Stomach smooth muscle (tissue), 2 donors: ENCODE data around the gene KSR1.

Experiments used
- H3K27ac ChIP-seq: one replicate; pipeline ENCODE4 v1.7.0; 2013; ENCODE audit warnings: mild to moderate bottlenecking, low read length, inconsistent platforms
- H3K27me3 ChIP-seq, 2 donors: one replicate each; pipeline ENCODE4 v1.7.0; 2013; ENCODE audit warnings: low read length in 2 of 2; ENCODE audit not compliant: insufficient read depth in 2 of 2, control insufficient read depth in 1 of 2
- H3K36me3 ChIP-seq, 2 donors: one replicate each; pipeline ENCODE4 v1.7.0; 2013; ENCODE audit warnings: low read length in 2 of 2; ENCODE audit not compliant: control insufficient read depth in 2 of 2, insufficient read depth in 2 of 2
- H3K4me1 ChIP-seq: one replicate; pipeline ENCODE4 v1.7.0; 2013; ENCODE audit warnings: low read length; ENCODE audit not compliant: control insufficient read depth, insufficient read depth
- H3K4me3 ChIP-seq, 2 donors: one replicate each; pipeline ENCODE4 v1.7.0; 2013; ENCODE audit warnings: low read length in 2 of 2
- H3K9ac ChIP-seq, 2 donors: one replicate each; pipeline ENCODE4 v1.7.0; 2013; ENCODE audit warnings: low read length in 2 of 2, mild to moderate bottlenecking in 1 of 2
- H3K9me3 ChIP-seq, 2 donors: one replicate each; pipeline ENCODE4 v1.7.0; 2013; ENCODE audit warnings: low read length in 2 of 2; ENCODE audit not compliant: control insufficient read depth in 2 of 2
- donor health status: healthy.
- donor health status: Pancreatic carcinoma.

The KSR1 gene

DNA sequence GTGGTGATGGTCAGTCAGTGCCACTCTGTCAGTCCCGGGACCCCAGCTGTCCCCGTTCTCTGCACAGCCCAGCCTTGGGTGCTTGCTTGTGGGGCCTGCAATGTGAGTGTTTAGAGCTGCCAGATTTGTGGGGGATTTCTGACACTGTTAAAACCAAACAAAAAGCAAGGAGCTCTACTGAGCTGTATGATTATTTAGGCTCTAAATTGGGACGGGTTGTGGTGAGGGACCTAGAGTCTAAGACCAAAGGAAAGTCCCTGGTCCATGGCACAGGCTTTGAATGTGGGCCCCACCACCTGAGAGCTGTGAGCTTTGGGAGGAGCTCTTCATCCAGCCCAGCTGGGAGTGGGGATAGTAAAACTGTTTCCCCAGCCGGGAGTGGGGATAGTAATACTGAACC is 63.3 kb downstream of the KSR1 start:
- H3K36me3 ChIP-seq = no peaks in the 10 kb centered on the region
- H3K27me3 ChIP-seq = no peaks in the 10 kb centered on the region
- H3K4me3 ChIP-seq = no peak overlapping the region
- no peak overlapping the region for H3K27ac ChIP-seq
- no peaks in the 10 kb centered on the region for H3K9me3 ChIP-seq
- no peak overlapping the region for H3K9ac ChIP-seq
- H3K4me1 ChIP-seq = peaks cover 20% of the 10 kb centered on the region

DNA sequence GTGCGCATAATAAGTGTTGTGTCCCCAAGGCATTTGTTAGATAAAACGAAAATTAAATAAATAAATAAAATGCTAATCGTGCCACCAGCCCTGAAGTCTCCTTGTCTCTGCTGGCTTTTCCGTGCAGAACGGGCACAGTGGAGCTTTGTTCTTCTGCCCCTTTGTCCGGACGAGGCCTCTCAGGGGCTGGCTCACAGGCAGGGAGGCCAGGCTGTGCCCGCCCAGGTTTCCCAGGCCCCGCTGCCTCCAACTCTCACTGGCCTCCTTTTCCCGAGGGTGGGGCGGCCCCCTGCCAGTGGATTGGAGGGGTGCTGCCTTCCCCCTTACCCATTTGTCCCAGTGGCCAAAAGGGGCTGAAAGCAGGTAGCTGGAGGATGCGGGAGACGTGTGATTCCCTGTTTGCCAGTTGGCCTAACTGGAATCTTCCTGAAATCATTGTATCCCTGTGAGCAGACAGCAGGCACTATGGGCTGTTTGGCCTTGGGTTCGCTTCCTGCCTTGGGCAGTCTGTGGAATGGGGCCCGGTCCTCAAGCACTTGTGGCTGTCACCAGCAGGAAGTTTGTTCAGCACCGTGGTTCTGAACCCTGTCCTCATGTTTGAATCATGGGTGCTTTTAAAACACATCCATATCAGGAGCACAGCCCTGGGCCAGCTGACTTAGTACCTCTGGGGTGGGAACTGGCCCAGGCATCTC is 64.4 kb downstream of the KSR1 start:
- H3K36me3 ChIP-seq = no peaks in the 10 kb centered on the region
- H3K9me3 ChIP-seq = no peaks in the 10 kb centered on the region
- no peak overlapping the region for H3K9ac ChIP-seq
- no peak overlapping the region for H3K4me3 ChIP-seq
- H3K27ac ChIP-seq = no peak overlapping the region
- peaks cover 24% of the 10 kb centered on the region for H3K4me1 ChIP-seq
- H3K27me3 ChIP-seq = no peaks in the 10 kb centered on the region

DNA sequence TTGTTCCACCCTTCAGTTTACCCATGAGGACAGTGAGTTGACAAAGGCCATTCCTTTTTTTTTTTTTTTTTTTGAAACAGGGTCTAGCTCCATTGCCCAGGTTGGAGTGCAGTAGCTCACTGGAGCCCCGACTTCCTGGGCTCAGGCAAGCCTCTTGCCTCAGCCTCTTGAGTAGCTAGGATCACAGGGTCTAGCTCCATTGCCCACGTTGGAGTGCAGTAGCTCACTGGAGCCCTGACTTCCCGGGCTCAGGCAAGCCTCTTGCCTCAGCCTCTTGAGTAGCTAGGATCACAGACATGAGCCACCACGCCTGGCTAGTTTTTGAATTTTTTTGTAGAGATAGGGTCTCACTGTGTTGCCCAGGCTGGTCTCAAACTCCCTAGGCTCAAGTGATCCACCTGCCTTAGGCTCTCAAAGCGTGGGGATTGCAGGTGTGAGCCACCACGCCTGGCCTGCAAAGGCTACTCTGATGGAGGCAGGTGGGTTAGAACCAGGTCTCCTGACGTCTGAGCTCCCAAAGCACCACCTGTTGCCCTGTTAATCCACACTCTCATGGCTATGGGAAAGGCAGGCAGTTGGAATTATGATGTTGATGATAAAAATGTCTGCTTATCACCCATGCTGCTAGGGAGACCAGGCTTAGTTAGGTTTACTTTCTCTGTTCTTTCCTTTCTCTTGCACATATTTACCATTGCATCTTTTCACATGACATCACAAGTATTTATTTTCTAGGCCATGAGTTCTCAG is 65.2 kb downstream of the KSR1 start:
- no peak overlapping the region for H3K9ac ChIP-seq
- H3K27ac ChIP-seq = no peak overlapping the region
- H3K9me3 ChIP-seq = no peaks in the 10 kb centered on the region
- H3K4me3 ChIP-seq = no peak overlapping the region
- H3K36me3 ChIP-seq = no peaks in the 10 kb centered on the region
- H3K27me3 ChIP-seq = no peaks in the 10 kb centered on the region
- H3K4me1 ChIP-seq = peaks cover 29% of the 10 kb centered on the region

DNA sequence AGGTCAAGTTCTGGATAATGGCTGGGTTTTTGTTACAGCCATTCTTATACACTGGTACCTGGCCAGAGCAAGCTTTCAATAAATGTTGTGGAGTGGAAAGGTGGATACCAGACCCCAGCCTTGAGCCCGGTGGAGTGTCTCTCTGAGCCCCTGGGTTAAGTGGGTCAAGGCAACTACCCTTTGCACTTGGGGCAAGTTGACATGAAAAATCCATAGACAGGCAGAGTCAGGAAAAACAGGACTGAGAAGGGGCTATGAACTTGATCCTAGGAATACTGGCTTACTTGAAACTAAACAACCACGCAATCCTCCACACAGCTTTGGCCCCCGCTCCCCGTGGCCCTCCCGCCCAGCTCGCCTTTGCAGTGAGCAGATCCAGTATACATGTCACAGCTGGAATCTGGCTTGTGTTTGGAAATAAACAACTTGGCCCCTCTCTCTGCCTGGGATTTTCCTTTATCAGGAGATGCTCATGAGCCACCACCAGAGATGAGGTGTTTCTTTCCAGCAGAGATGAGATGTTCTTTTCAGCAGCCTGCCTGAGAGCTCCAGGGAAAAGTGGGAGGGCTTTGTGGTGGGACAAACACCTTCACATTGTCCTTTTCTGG is 65.9 kb downstream of the KSR1 start:
- Histone ChIP-seq H3K27ac (no peak overlapping the region), H3K9ac (no peak overlapping the region), H3K4me1 (peaks cover 34% of the 10 kb centered on the region)

DNA sequence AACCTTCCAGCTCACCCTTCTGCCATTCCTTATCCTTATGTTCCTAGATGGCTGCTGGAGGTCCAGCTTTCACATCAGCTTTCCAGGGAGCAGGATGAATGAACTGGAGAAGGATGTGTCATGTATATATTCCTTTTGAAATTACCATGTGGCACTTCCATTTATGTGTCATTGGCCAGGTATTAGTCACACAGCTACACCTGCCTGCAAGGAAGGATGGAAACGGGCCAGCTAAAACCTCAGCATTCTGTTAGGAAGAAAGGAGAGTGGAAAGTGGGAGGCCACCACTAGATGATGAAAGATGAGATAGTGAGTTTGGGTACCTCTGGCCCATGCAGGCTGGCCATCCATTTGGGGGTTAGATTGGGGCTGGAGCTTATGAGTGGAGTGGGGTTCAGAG is 67.5 kb downstream of the KSR1 start:
- Histone ChIP-seq H3K4me1 (peaks cover 34% of the 10 kb centered on the region), H3K4me3 (no peak overlapping the region), H3K27me3 (no peaks in the 10 kb centered on the region), H3K36me3 (no peaks in the 10 kb centered on the region), H3K9ac (no peak overlapping the region), H3K27ac (no peak overlapping the region), H3K9me3 (no peaks in the 10 kb centered on the region)

More for the DNA sequence above, 65.9 kb downstream of the KSR1 start:
- H3K4me3 ChIP-seq = no peak overlapping the region
- no peaks in the 10 kb centered on the region for H3K9me3 ChIP-seq
- H3K36me3 ChIP-seq = no peaks in the 10 kb centered on the region
- no peaks in the 10 kb centered on the region for H3K27me3 ChIP-seq

DNA sequence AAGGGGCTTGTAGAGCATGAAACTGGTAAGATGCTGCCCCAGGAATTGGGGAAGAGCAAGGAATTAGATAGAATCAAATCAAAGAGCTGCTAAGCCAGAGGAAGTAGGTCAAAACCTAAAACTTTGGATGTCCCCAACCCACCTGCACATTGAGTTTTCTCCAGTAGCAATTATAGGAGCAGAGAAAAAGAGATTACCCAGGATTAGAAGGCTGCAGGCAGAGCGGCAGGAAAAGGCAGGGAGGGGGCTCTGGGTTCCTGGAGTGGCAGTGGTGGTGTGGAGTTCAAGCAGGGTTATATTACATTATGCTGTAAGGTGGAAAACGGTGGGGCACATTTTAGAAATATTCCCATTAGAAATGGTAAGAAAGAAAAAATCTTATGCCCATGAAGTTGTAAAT is 68.3 kb downstream of the KSR1 start:
- no peak overlapping the region for H3K27ac ChIP-seq
- H3K4me3 ChIP-seq = no peak overlapping the region
- H3K36me3 ChIP-seq = no peaks in the 10 kb centered on the region
- no peak overlapping the region for H3K9ac ChIP-seq
- no peaks in the 10 kb centered on the region for H3K9me3 ChIP-seq
- peaks cover 31% of the 10 kb centered on the region for H3K4me1 ChIP-seq
- H3K27me3 ChIP-seq = no peaks in the 10 kb centered on the region

DNA sequence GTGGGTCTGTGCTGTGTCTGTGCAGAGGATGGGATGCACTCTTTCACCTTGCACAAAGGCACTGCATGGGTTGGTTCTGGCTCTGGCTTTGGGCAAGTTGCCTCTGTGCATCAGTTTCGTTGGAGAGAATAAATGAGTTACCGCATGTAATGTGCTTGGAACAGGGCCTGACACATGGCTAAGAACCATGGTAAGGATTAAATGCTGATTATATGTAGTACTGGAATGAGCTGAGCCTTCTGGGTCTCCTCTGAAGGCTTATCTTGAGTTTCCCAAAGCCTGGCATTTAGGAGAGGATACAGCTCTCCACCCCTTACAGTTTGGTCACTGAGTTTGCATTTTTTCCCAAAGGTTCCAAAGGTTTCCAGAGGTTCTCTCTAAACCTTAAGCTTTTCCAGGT is 69.1 kb downstream of the KSR1 start:
- Histone ChIP-seq H3K9ac (no peak overlapping the region), H3K27ac (no peak overlapping the region), H3K9me3 (no peaks in the 10 kb centered on the region), H3K36me3 (no peaks in the 10 kb centered on the region), H3K4me1 (peaks cover 24% of the 10 kb centered on the region), H3K27me3 (no peaks in the 10 kb centered on the region), H3K4me3 (no peak overlapping the region)

DNA sequence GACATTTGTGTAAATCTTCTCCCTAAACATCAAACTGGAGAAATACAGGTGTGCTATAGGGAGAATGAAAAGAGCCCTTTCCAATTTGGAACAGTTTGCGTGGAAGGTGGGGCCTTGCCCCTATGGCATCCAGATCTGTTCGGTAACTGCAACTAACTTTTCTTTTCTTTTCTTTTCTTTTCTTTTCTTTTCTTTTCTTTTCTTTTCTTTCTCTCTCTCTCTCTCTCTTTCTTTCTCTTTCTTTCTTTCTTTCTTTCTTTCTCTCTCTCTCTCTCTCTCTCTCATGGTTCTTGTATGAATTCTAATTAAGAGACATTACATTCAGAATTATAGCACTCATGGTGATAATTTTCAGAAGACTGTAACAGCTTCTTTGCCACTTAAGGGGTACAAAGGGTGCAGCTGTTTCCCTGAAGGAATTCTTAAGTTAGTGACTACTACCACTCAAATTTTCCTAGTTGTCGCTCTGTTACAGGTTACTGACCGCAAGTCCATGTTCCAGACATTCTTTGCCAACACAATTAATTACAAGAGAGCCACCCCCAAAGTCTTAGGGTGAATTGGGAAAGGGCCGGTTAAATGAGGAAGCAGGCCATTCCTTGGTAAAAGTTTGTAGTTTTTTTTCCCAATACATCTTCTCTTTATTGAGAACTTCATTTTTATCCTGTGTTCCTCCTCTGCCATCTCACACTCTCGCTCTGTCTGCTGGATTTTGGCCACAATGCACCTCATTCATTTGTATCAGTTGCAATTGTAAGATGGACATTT is 69.8 kb downstream of the KSR1 start:
- no peaks in the 10 kb centered on the region for H3K36me3 ChIP-seq

DNA sequence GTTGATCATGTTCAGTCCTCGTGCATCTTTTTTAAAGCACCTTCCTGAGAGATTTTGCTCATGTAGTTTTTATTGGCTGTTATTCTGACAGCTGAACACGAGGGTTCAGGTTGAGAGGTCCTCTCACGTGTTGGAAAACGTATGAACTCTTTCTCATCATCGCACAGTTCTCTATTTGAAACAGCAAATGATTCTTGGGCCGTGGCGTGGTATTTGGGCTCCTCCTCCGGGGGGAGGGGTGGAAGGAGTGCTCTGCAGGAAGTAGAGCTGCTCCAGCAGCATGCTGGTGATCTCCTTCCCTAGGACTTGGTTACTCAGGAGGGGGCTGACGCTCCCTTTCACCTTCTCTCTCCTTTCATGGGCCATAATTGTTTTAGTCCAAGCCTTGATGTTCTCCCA is 70.4 kb downstream of the KSR1 start:
- Histone ChIP-seq H3K4me3 (no peak overlapping the region), H3K9ac (no peak overlapping the region), H3K36me3 (no peaks in the 10 kb centered on the region), H3K4me1 (peaks cover 24% of the 10 kb centered on the region), H3K27me3 (no peaks in the 10 kb centered on the region), H3K9me3 (no peaks in the 10 kb centered on the region), H3K27ac (no peak overlapping the region)

More for the DNA sequence above, 69.8 kb downstream of the KSR1 start:
- no peaks in the 10 kb centered on the region for H3K9me3 ChIP-seq
- no peaks in the 10 kb centered on the region for H3K27me3 ChIP-seq
- H3K4me3 ChIP-seq = no peak overlapping the region
- H3K4me1 ChIP-seq = peaks cover 21% of the 10 kb centered on the region
- H3K27ac ChIP-seq = no peak overlapping the region
- no peak overlapping the region for H3K9ac ChIP-seq

DNA sequence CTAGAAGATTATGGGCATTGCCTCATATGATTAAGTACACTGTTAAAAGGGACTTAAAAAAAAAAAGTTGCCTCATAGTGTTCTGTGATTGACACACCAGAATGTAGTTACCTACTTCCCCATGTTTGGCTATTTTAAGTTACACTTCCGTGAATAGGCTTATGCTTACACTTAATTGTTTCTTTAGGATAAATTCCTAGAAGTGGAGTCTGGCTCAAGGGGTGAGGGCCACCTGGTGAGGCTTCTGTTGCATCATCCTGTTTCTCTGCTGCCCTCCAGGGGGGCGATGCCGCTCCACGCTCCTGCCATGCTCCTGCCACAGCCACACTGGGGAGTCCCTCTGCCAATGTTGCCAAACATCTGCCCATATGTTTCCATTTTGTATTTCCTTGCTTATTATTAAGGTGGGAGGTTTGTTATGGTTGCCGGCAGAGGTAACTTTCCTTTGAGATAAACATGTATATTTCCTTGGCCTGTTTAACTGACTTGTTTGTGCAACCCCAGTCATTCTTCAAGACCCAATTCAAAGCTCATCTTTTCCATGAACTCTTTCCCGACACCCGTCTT is 73.1 kb downstream of the KSR1 start:
- H3K27ac ChIP-seq = no peak overlapping the region
- no peak overlapping the region for H3K9ac ChIP-seq
- H3K27me3 ChIP-seq = no peaks in the 10 kb centered on the region
- H3K9me3 ChIP-seq = no peaks in the 10 kb centered on the region
- H3K4me3 ChIP-seq = no peak overlapping the region
- peaks cover 31% of the 10 kb centered on the region for H3K4me1 ChIP-seq
- H3K36me3 ChIP-seq = no peaks in the 10 kb centered on the region
